Muscle of back (tissue), 10 donors: ENCODE results near the gene RNF4. TPM values are rescaled to one million over a fixed set of nuclear protein-coding genes. Genes with fewer than 3 reads are reported as not detected.

Source experiments
- polyA plus RNA-seq, 10 donors: library from polyadenylated mRNA; unstranded; fragments of 120-200 nt; gene quantifications; one replicate each; pipeline ENCODE4 v1.2.1, GENCODE V29; 2013; ENCODE audit not compliant: insufficient read length in 10 of 10

RNF4 gene
- polyA plus RNA-seq, 10 donors = 36.8 to 55.9 (median 40.5) TPM

Other genes with a start within 250 kb of the RNF4 start
- 10 to 100 TPM in 9 of 10 donors, 1 to 10 TPM in 1; 10.0 to 16.6 (median 14.0) TPM for gene HAUS3, start 227.0 kb upstream of the RNF4 start, polyA plus RNA-seq
- gene POLN, start 227.0 kb upstream of the RNF4 start, polyA plus RNA-seq = 1 to 10 TPM; 1.6 to 4.8 (median 2.4) TPM
- gene MXD4, start 207.0 kb upstream of the RNF4 start, polyA plus RNA-seq = 10 to 100 TPM; 38.2 to 60.5 (median 52.1) TPM
- gene ZFYVE28, start 50.5 kb upstream of the RNF4 start, polyA plus RNA-seq = 1 to 10 TPM in 9 of 10 donors, under 1 TPM in 1; 0.67 to 3.4 (median 1.7) TPM
- under 1 TPM in 2 of 10 donors, not detected in 8; 0.17 to 0.20 TPM for gene CFAP99, start 50.2 kb upstream of the RNF4 start, polyA plus RNA-seq
- gene FAM193A, start 67.5 kb downstream of the RNF4 start, polyA plus RNA-seq = 10 to 100 TPM; 15.7 to 21.4 (median 17.4) TPM